ENCODE results near the gene TTC9. TPM values are rescaled to one million over a fixed set of nuclear protein-coding genes. Genes with fewer than 3 reads are reported as not detected.

TTC9 gene
- total and polyA plus RNA-seq, 2 experiments from 2014 or later, result 10.3 to 34.2 TPM

GRCh38 chr14:70616646-70617045, 25.1 kb upstream of the TTC9 start (continued):
- no peak for TF ChIP-seq CTCF (conservative IDR thresholded peaks at IDR 0.05; ENCODE audit: low read depth in 2 of 2)

- no peak overlapping the region for H3K27ac ChIP-seq (ENCODE audit: low read depth)
- no peak for TF ChIP-seq EZH2 (IDR thresholded peaks at IDR 0.05; ENCODE audit: low read depth, unreplicated experiment)
- TF ChIP-seq ZNF462 (CRISPR knock-in tag; IDR thresholded peaks at IDR 0.05), result no peak
- no peak for TF ChIP-seq REST (IDR thresholded peaks at IDR 0.05; ENCODE audit: unreplicated experiment)
- TF ChIP-seq ETS1 (IDR thresholded peaks at IDR 0.05), result no peak
- TF ChIP-seq CTCF (conservative IDR thresholded peaks at IDR 0.05; ENCODE audit: low read depth in 2 of 2), result no peak
- no peak for TF ChIP-seq CREB1 (CRISPR knock-in tag; IDR thresholded peaks at IDR 0.05; ENCODE audit: low read depth)
- no peak for TF ChIP-seq ZNF331 (CRISPR knock-in tag; IDR thresholded peaks at IDR 0.05; ENCODE audit: low read depth)
- TF ChIP-seq NANOG (IDR thresholded peaks at IDR 0.05; ENCODE audit: borderline replicate concordance), result no peak
- no peak for TF ChIP-seq STAT1 (IDR thresholded peaks at IDR 0.05; ENCODE audit: unreplicated experiment)
- TF ChIP-seq EZH2phosphoT487 (IDR thresholded peaks at IDR 0.05; ENCODE audit: unreplicated experiment), result no peak
Observed at GRCh38 chr14:70618314-70618713, 23.4 kb upstream of the TTC9 start.

More at GRCh38 chr14:70618314-70618713, 23.4 kb upstream of the TTC9 start:
- Histone ChIP-seq H3K4me3 (no peak overlapping the region), H4K20me1 (replicated peaks; ENCODE audit: insufficient read depth) (no peaks in the 10 kb centered on the region), H3K4me1 (ENCODE audit: insufficient read depth) (no peaks in the 10 kb centered on the region), H3K9me2 (ENCODE audit: insufficient read depth) (no peaks in the 10 kb centered on the region), H3F3A (replicated peaks; ENCODE audit: low read depth) (no peaks in the 10 kb centered on the region; the same call in 1 of the 2 replicates), H2AFZ (no peak overlapping the region), H3K4me2 (no peak overlapping the region), H3K36me3 (ENCODE audit: insufficient read depth) (no peaks in the 10 kb centered on the region), H3K27me3 (ENCODE audit: insufficient read depth) (no peaks in the 10 kb centered on the region), H3K79me2 (replicated peaks; ENCODE audit: insufficient read depth) (no peaks in the 10 kb centered on the region)
- H3K4me1 Mint-ChIP-seq, result peaks cover 13% of the 10 kb centered on the region; the same call in 2 of the 3 replicates
- H3K27me3 Mint-ChIP-seq (ENCODE audit: insufficient read depth, low read depth, poor library complexity), result peaks cover 1% of the 10 kb centered on the region
- H3K4me3 Mint-ChIP-seq, result no peak overlapping the region
- no peak overlapping the region for H3K27ac Mint-ChIP-seq
- DNase-seq (ENCODE audit: low spot score), result no peak
- peaks cover 8% of the 10 kb centered on the region; the same call in 2 of the 3 replicates for H3K36me3 Mint-ChIP-seq (ENCODE audit: low read depth)
- H3K9me3 Mint-ChIP-seq, result peaks cover 2% of the 10 kb centered on the region; the same call in 1 of the 3 replicates
- no peak for ATAC-seq
